Measurements from ENCODE around the gene IGF2BP3. TPM values are rescaled to one million over a fixed set of nuclear protein-coding genes. Genes with fewer than 3 reads are reported as not detected.

Gene IGF2BP3
- total and polyA plus RNA-seq, 2 donors (not counting 1 experiment from before 2014, with no cell fraction given): 4.3 to 11.2 TPM

DNA sequence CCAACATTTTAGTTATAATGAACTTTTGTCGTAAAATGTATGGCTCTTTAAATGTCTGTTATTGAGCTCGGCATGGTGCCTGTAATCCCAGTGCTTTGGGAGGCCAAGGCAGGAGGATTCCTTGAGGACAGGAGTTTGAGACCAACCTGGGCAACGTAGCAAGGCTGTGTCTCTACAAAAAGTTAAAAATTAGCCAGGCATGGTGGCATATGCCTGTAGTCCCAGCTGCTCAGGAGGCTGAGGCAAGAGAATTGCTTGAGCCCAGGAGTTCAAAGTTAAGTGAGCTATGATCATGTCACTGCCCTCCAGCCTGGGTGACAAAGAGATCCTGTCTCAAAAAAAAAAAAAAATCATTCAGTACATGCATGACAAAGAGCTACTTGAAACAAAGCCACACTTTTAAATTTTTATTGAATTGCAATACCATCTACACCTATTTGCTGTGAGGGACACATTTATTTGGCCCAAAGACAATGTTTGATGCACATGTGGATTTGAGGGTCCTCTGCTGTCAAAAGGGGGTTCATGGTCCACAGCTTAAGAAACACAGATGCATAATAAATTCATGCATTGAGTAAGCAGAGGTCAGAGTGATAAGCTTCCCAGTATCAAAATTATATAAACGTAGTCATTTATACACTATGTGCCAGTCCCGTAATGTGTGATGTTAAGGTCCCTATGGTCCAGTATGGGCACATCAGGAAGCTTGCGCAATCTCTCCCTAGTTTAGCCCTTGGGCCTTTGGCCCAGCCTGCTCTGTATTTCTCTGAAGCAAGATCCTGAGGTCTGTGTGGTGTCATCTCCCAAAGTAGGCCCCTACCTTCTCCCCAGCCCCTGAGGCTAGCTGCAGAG, 175.5 kb downstream of the IGF2BP3 start:
- Histone ChIP-seq H3K27me3 (ENCODE audit: control insufficient read depth, insufficient read depth, low read length) (no peaks in the 10 kb centered on the region), H3K4me2 (ENCODE audit: extremely low read depth, insufficient read depth, low read length) (no peak overlapping the region), H3K9ac (ENCODE audit: insufficient read depth, low read length) (no peak overlapping the region), H3K4me3 (replicated peaks in 1 of 4; ENCODE audit: control extremely low read depth in 1 of 4, insufficient read depth in 1 of 4, low read depth in 3 of 4, low read length in 4 of 4) (no peak overlapping the region), H3K36me3 (ENCODE audit: control insufficient read depth, insufficient read depth, low read length) (no peaks in the 10 kb centered on the region), H3K4me1 (ENCODE audit: control insufficient read depth, extremely low read depth, insufficient read depth, low read length) (peaks cover 9% of the 10 kb centered on the region), H2AFZ (ENCODE audit: low read length) (no peak overlapping the region), H3K27ac (ENCODE audit: insufficient read depth, low read length) (no peak overlapping the region), H3K9me3 (ENCODE audit: control insufficient read depth, insufficient read depth, low read depth, low read length) (no peaks in the 10 kb centered on the region), H3K79me2 (ENCODE audit: control insufficient read depth, insufficient read depth, low read length) (peaks cover 5% of the 10 kb centered on the region), H4K20me1 (ENCODE audit: control insufficient read depth, extremely low read depth, insufficient read depth, low read length) (no peaks in the 10 kb centered on the region)
- DNase-seq (ENCODE audit: low read depth in 2 of 2): no peak
- no peak for TF ChIP-seq CTCF (conservative IDR thresholded peaks at IDR 0.05 in 1 of 2, IDR thresholded peaks at IDR 0.05 in 1 of 2; ENCODE audit: low read depth in 1 of 2, low read length in 2 of 2)
- TF ChIP-seq EZH2 (IDR thresholded peaks at IDR 0.05; ENCODE audit: low read length, missing control alignments): no peak

DNA sequence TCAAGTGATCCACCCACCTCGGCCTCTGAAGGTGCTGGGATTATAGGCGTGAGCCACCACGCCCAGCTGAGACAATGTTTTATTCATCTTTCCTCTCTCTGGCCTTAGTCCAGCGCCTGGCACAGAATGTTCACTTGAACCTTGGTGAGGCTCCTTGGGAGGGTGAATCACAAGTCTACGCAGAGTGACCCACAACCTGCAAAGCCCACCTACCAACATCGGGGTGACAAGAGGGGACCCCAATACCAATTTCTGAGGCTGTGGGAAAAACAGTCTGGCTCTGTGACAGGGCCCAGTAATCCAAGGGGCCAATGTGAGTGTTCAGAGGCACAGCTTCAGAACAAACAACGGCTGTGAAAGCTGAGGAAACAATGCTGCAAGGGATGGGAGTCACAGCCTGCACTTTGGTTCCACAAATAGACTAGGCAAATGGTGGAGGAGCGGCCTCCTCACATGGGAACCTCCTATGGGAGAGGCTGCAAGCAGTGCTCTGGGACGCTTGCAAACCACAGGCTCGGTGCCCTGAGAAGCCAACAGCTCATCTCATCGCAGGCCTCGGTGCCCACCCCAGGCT, 176.7 kb downstream of the IGF2BP3 start:
- no peak for DNase-seq (ENCODE audit: low read depth in 2 of 2)
- Histone ChIP-seq H3K79me2 (ENCODE audit: control insufficient read depth, insufficient read depth, low read length) (no peaks in the 10 kb centered on the region), H3K4me1 (ENCODE audit: control insufficient read depth, extremely low read depth, insufficient read depth, low read length) (peaks cover 5% of the 10 kb centered on the region), H2AFZ (ENCODE audit: low read length) (no peak overlapping the region), H3K4me2 (ENCODE audit: extremely low read depth, insufficient read depth, low read length) (no peak overlapping the region), H3K36me3 (ENCODE audit: control insufficient read depth, insufficient read depth, low read length) (no peaks in the 10 kb centered on the region), H3K4me3 (replicated peaks in 1 of 4; ENCODE audit: control extremely low read depth in 1 of 4, insufficient read depth in 1 of 4, low read depth in 3 of 4, low read length in 4 of 4) (no peak overlapping the region), H3K9me3 (ENCODE audit: control insufficient read depth, insufficient read depth, low read depth, low read length) (no peaks in the 10 kb centered on the region), H3K9ac (ENCODE audit: insufficient read depth, low read length) (no peak overlapping the region), H3K27ac (ENCODE audit: insufficient read depth, low read length) (no peak overlapping the region), H3K27me3 (ENCODE audit: control insufficient read depth, insufficient read depth, low read length) (no peaks in the 10 kb centered on the region), H4K20me1 (ENCODE audit: control insufficient read depth, extremely low read depth, insufficient read depth, low read length) (no peaks in the 10 kb centered on the region)
- no peak for TF ChIP-seq CTCF (conservative IDR thresholded peaks at IDR 0.05 in 1 of 2, IDR thresholded peaks at IDR 0.05 in 1 of 2; ENCODE audit: low read depth in 1 of 2, low read length in 2 of 2)
- no peak for TF ChIP-seq EZH2 (IDR thresholded peaks at IDR 0.05; ENCODE audit: low read length, missing control alignments)

- H3K9me3 ChIP-seq (ENCODE audit: control insufficient read depth, insufficient read depth, low read depth, low read length): no peaks in the 10 kb centered on the region
- H3K9ac ChIP-seq (ENCODE audit: insufficient read depth, low read length): no peak overlapping the region
- H3K4me3 ChIP-seq (replicated peaks in 1 of 4; ENCODE audit: control extremely low read depth in 1 of 4, insufficient read depth in 1 of 4, low read depth in 3 of 4, low read length in 4 of 4): no peak overlapping the region
- no peak for DNase-seq (ENCODE audit: low read depth in 2 of 2)
- H2AFZ ChIP-seq (ENCODE audit: low read length): no peak overlapping the region
- H3K36me3 ChIP-seq (ENCODE audit: control insufficient read depth, insufficient read depth, low read length): no peaks in the 10 kb centered on the region
- TF ChIP-seq CTCF (conservative IDR thresholded peaks at IDR 0.05 in 1 of 2, IDR thresholded peaks at IDR 0.05 in 1 of 2; ENCODE audit: low read depth in 1 of 2, low read length in 2 of 2) (no peak), EZH2 (IDR thresholded peaks at IDR 0.05; ENCODE audit: low read length, missing control alignments) (no peak)
- no peak overlapping the region for H3K4me2 ChIP-seq (ENCODE audit: extremely low read depth, insufficient read depth, low read length)
- H3K27ac ChIP-seq (ENCODE audit: insufficient read depth, low read length): no peak overlapping the region
- no peaks in the 10 kb centered on the region for H3K4me1 ChIP-seq (ENCODE audit: control insufficient read depth, extremely low read depth, insufficient read depth, low read length)
- no peaks in the 10 kb centered on the region for H3K79me2 ChIP-seq (ENCODE audit: control insufficient read depth, insufficient read depth, low read length)
- H4K20me1 ChIP-seq (ENCODE audit: control insufficient read depth, extremely low read depth, insufficient read depth, low read length): no peaks in the 10 kb centered on the region
- no peaks in the 10 kb centered on the region for H3K27me3 ChIP-seq (ENCODE audit: control insufficient read depth, insufficient read depth, low read length)
Observed at GRCh38 chr7:23292623-23293022, 177.7 kb downstream of the IGF2BP3 start.
